GM12865 (cell line): ENCODE measurements around the gene CTTNBP2.
A peak's percentile ranks its signal among the peaks of the same experiment; 100 is the strongest.
"Not testable (repeated sequence)": the region's sequence is repeated elsewhere in the genome, so short reads cannot be mapped to it uniquely, and the experiment has no call there.

Experiments used
- DNase-seq: peaks from one replicate; pipeline ENCODE4 v3.0.0; 2010; ENCODE audit warnings: low read depth
- H3K4me3 ChIP-seq: 2 replicates; pipeline ENCODE4 v1.5.1; 2011; ENCODE audit warnings: mild to moderate bottlenecking, low read depth, low read length, control low read depth
- TF ChIP-seq, protein P1 (sequence below): IDR thresholded peaks from 2 replicates; pipeline ENCODE4 v1.5.1; 2011; ENCODE audit warnings: low read length, control low read depth, low read depth, inconsistent platforms; ENCODE audit not compliant: insufficient read depth; ENCODE audit errors: missing control alignments

CTTNBP2 gene

DNA sequence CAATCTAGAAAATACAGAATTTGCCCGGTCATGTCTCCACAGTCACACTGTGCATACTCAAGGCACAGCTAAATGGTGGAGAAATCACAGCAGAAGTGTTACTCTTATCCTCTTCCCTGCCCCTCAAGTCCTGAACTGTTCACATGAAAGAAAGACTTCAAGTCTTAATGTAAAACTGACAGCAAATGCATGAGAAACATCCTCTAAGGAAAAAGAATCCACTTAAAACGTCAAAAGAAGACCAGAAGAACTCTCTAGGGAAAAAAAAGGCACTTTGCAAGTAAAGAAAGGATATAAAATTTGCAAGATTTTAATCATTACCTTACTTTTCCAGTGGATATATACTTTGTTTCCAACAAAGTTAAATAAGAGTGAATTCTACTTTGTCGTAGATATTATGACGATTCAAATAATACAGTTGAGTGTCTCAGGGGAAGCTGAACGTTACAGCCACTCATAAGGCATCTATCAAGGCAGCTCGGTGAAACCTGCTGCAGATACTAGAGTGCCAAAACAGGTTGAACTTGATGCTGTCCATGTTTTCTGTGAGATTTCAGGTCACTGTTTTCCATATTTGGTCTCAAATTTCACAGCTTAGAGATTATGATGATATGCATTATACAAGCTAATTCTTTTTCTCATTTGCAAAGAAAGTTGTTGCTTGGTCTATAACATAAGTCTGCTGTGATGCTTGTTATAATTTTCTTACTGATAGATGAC, 155.0 kb downstream of the CTTNBP2 start:
- TF ChIP-seq, protein P1, sequence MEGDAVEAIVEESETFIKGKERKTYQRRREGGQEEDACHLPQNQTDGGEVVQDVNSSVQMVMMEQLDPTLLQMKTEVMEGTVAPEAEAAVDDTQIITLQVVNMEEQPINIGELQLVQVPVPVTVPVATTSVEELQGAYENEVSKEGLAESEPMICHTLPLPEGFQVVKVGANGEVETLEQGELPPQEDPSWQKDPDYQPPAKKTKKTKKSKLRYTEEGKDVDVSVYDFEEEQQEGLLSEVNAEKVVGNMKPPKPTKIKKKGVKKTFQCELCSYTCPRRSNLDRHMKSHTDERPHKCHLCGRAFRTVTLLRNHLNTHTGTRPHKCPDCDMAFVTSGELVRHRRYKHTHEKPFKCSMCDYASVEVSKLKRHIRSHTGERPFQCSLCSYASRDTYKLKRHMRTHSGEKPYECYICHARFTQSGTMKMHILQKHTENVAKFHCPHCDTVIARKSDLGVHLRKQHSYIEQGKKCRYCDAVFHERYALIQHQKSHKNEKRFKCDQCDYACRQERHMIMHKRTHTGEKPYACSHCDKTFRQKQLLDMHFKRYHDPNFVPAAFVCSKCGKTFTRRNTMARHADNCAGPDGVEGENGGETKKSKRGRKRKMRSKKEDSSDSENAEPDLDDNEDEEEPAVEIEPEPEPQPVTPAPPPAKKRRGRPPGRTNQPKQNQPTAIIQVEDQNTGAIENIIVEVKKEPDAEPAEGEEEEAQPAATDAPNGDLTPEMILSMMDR: no peak
- DNase-seq: no peak
- H3K4me3 ChIP-seq: no peak overlapping the region

DNA sequence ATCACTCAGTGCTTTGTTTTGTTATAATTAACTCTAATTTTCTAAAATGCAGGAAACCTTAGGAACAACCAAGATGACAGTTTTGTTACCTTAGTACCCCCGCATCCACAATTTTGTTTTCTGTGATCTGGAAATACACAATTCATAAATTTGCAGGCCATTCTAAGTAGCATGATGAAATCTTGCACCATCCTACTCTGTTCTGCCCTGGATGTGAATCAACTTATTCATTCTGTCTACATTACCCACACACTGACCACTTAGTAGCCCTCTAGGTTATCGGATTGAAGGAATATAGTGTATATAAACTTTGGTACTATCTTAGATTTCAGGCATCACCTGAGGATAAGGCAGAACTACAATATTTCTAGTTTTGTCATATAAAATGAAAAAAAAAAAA, 155.9 kb downstream of the CTTNBP2 start:
- TF ChIP-seq, protein P1: no peak
- DNase-seq: no peak
- no peak overlapping the region for H3K4me3 ChIP-seq

DNA sequence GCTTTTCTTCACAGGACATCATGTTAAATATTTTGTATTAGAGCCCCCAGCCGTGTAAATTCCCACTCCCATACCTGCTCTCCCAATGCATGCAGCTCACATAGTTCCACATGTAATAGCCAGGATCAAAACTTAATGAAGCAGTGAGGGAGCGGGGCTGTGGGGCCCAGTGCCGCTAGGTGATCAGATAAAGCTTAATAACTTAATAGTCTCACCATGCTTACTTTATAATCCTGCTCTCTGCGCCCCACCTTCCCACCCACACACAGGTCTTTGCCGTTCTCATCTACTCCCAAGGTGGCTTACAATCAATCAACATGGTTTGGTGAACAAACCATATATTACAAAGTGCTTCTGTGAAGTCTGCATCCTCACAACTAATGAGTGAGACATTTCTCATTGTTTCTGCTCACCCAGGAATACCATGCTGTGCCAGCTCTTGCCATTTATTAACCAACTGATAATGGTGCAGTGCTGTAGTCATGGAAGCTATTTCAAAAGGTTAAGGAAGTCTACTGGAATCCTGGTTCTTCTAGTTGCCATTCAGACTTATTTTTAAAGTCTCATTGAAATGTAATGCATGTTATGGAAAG, 156.4 kb downstream of the CTTNBP2 start:
- DNase-seq: no peak
- TF ChIP-seq, protein P1: no peak
- no peak overlapping the region for H3K4me3 ChIP-seq

DNA sequence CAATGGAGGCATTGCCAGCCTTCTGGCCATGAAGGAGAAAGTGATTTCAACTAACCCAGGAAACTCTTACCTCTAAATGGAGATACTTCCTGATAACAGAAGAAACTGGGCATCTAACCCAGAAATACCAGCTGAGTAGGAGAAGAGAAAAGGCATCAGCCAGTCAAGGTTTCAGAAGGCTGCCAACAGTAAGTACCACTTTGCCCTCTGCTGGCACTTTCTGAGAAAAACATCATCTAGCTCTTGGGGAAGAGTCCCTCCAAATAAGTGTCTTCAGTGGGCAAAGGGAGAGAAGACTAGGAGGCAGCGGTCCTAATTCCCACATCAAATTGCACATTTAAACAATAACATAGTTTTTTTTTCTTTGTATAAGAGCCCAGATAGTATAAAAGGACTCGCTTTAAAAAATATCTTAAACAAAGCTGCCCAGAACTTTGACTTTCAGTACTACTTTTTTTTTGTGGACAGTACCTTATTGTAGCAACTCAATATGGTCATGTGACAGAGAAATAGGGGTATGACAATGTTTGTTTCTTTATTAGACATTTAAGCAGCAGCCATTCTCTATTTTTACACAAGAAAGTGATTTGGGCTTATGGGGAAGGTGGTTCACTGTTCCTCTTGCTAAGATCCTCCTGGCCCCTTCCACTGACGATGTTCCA, 157.3 kb downstream of the CTTNBP2 start:
- H3K4me3 ChIP-seq: no peak overlapping the region
- DNase-seq: peak; percentile 65
- TF ChIP-seq, protein P1: peak; percentile 57

DNA sequence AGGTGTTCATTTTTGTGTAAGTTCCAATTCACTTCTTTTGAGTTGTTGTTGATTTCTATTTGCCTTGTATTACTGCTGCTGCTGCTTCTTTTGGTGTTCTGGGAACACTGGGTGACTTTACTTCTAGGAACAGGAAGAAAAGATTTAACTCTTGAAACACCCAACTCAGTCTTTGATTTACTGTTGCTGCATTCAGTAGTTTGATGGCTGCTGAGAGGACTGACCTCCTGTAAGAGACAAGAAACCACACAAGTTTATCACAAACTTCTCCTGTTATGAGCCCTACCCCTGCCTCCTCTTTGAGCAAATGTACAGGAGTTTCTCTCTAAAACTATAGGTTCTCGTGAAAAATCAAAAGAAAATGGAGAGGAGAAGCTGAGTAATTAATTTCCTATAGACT, 161.7 kb downstream of the CTTNBP2 start:
- no peak overlapping the region for H3K4me3 ChIP-seq
- TF ChIP-seq, protein P1: no peak
- DNase-seq: no peak

DNA sequence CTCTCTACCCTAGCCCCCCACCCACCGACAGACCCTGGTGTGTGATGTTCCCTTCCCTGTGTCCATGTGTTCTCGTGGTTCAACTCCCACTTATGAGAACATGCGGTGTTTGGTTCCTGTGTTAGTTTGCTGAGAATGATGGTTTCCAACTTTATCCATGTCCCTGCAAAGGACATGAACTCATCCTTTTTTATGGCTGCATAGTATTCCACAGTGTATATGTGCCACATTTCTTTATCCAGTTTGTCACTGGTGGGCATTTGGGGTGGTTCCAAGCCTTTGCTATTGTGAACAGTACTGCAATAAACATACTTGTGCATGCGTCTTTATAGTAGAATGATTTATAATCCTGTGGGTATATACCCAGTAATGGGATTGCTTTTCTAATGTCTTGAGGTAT, 165.1 kb downstream of the CTTNBP2 start:
- not testable (repeated sequence) for DNase-seq, H3K4me3 ChIP-seq

DNA sequence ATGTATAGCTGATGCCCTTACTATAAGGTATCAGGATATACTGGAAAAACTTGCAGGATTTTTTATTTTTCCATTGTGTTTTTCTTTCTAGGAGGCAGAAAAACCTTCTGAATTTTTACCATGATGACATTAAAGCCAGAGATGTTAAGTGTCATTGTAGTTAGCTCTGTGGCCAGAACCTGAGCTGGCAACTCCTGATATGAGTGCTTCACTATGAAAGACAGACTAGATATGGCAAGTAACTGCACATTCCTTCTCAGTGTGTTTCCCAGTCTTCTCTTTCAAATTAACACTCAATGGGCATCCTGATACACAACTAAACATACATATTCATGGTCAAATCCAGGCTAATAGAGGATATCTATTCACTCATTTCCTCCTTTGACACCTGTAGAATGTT, 166.2 kb downstream of the CTTNBP2 start:
- TF ChIP-seq, protein P1: no peak
- DNase-seq: no peak
- H3K4me3 ChIP-seq: no peak overlapping the region
